NCI-H1092 treated with DMSO at 0.1 percent for 48 hours (cell line): Measurements from ENCODE around the gene PCDHGA4.
"Not testable (repeated sequence)": the region's sequence is repeated elsewhere in the genome, so short reads cannot be mapped to it uniquely, and the experiment has no call there.

Experiments
- DNase-seq: peaks from one replicate; lab custom pipeline; 2025; lab: John Stamatoyannopoulos, UW

Gene PCDHGA4

DNA sequence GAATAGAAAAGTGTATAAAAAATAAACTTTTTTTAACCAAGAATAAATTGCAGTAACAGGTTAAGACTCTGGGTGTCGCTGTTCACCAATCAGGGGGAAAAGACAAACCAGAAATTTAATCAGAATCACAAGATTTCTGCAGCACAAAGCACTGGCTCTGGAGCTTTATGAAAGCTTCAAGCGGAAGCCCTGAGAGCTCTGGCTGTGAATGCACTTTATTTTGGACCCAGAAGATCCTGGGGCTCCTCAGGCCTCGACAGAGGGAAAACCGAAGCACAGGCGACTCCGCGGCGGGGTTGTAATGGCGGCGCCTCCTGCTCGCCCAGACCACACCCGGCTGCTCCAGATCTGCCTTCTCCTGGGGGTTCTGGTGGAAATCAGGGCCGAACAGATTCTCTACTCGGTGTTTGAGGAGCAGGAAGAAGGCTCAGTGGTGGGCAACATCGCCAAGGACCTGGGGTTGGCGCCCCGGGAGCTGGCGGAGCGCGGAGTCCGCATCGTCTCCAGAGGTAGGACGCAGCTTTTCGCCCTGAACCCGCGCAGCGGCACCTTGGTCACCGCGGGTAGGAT is at the start of gene PCDHGA4:
Gene PCDHGA4, plus strand, starts transcription at position 122 of the 570 bp plus-strand sequence. Its CDS starts 87 bp downstream, at position 209.
- DNase-seq = no peak

DNA sequence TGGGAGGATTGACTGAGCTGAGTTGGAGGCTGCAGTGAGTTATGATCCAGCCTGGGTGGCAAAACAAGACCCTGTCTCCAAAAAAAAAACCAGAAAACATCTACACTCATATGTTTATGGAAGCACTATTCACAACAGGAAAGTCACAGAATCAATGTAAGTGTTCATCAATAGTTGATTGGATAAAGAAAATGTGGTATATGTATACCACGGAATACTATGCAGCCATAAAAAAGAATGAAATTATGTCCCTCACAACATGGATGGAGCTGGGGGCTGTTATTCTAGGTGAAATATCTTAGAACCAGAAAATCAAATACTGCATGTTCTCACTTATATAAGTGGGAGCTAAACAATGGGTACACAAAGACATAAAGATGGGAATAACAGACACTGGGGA is 48.2 kb upstream of the PCDHGA4 start:
- DNase-seq = no peak

DNA sequence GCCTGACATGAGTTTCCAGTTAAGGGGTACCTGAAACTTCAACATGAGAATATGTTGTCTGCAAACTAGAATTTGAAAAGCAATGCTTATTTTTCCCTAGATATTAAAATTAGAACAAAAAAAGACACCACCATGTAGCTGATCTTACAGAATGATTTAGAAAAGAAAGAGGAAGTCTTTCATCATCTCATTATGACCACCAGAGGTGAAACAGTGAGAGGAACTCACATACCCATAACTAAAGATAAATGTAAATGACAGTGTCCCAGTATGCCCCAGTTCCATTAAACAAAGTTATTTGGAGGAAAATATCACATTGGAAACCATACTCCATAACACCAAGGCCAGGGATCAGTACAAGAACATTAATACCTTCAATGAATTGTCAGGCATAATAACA is 41.1 kb upstream of the PCDHGA4 start:
- DNase-seq = no peak

DNA sequence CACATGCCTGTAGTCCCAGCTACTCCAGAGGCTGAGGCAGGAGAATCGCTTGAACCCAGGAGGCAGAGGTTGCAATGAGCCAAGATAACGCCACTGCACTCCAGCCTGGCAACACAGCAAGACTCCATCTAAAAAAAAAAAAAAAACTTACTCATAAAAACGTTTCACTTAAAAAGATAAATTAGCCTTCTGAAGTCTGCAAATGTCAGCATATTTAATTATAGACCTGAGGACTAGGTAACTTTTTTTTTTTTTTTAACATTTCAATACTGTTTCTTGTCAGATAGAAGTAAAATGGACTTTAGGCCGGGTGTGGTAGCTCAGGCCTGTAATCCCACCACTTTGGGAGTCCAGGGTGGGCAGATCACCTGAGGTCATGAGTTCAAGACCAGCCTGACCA is 37.9 kb upstream of the PCDHGA4 start:
- DNase-seq = not testable (repeated sequence)

DNA sequence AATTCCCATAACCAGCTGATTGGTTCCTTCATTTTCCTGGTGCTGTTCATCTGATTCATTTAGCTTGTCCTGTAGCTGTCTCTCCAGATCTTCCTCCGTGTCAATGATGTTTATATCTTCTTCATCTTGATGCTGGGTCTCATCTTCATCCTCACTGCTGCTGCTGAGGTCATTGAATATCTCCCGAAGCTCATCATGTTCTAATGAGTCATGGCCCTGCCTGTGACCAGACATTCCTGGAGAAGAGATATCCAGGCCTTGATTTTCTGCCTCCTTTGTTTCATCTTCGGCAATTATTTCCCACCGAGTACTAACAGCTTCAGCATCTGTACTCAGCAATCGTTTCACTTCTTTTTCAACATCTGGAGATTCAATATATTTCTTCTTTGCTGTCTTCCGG is 35.6 kb upstream of the PCDHGA4 start:
- DNase-seq = no peak

DNA sequence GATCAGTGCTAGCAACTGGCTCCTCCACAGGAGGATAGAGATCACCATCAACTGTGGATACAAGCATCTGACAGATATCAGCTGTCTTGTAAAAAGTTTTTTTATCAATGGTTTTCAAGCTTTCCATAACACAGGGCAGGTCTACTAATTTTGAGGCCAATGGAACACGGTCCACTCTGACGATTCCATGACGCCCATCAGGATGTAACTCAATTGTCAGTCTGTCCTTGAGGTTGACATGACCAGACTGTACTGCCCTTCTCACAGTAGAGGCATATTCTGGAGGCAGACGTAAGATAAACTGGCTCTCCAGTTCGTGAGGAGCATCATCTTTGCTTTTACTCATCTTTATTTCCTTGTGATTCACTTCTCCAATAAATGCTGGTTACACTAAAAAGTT is 35.1 kb upstream of the PCDHGA4 start:
- no peak for DNase-seq

DNA sequence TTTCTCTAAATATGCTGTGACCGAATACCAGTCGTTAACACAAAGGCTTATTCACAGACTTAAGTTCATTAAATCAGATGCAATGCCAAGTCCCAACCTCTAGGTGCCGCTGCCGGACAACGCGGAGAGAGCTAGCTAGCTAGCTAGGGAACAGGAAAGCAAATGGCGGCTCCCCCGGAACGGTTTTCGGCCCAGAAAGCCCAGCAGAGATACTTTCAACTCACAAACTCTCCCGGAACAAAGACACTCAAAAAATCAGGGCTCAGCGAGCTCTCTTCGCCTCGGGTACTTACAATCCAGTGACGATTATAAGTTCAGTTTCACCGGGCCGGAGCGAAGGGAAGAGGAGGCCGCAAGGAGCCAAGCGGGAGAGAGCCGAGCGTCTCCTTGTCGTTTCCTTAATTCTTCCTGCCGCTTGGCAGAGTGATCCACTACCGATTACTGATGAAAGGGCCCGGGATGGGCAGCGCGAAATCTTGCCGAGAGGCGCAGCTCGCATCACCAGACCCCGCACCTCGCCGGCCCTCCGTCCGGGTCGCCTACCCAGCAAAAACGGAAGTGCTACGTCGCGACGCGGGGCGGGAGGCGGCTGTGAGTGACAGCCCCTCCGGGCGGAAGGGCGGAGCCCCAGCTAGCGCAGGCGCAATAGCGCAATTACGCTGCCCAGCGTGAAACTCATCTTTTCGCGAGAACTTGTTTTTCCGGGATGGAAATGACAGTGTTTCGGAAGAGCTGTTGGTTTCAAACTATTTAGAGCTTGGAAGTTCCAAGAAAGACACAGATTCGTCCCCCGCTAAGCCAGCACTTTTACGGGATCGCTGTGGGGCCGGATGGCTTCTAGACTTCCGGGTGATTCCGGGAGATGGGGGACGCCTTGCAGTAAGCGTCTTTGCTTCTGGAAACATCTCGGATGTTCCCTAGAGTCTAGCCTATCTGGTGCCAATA is 34.3 kb upstream of the PCDHGA4 start, which contains the start of gene TAF7:
Gene TAF7, minus strand, starts transcription at position 560 of the 945 bp plus-strand sequence. CDS start 740 bp downstream, outside the sequence.
- peak; percentile 82 for DNase-seq

DNA sequence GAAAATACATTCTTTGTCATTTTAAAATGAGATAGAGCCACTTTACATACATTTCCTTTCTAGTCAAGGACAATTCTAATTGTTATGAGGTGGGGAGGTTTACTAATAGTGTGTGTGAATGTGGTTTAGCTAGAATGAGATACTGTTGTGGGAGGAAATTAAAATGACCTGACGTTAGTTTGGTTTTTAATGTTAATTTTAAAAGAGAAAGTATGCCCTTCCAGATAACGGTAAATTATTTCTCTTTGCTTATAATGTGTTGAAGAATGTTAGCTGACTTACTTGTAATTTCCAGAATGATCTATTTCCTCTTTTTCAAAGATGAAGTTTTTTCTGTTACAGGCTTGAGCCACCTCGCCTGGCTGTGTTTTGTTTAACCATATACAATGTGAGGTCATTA is 32.6 kb upstream of the PCDHGA4 start:
- DNase-seq = no peak

DNA sequence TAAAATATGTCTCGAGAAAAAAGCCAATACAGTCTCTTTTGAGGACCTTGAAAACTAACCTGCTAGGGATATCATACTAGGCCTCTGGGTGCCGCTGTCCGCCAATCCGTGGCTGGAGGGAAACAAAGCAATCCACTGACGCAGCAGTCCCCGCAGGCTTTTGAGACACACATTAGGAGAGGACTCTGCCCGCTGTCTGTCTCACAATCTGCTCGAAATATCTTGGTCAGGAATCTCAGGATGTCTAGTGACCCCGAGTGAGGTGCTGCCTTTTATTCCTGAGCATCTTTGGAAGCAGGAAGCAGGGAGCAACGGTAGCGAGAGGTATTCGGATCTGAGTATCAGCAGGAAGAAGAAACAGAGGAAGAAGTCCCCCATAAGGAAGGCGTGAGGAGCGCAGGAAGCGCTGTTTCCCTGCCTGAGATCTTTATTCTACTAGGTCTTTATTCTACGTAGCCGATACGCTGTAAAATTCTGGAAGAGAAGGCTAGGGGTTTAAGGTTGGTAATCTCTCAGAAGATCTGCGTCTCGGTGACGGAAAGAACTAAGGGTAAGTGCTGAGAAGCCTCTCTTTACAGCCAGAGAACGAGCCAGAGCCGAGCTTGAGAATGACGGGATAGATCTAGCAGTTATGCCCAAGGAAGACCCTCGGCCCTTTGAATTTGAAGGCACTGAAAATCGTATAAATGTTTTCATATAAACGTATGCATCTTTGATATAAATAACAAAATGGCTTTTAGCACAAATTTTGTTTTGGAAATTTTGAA is 28.6 kb upstream of the PCDHGA4 start:
- DNase-seq = no peak

DNA sequence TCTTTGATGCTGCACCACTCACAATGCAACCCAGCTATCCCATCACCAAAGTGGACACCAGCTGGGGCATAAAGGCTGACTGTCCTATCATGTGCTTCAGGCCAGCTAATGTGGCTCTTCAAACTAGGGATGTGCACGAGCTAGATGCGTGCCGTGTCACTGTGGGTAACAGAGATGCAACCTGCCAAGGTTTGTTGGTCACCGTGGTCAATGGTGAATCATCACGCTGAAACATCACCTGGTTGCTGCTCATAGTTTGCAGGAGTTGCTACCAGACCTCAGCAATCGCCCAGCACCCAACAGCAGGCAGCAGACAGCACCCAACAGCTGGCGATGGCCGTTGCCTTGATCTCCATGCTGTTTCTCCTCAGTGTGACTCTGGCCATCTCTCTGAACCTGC is 26.6 kb upstream of the PCDHGA4 start:
- DNase-seq = no peak

DNA sequence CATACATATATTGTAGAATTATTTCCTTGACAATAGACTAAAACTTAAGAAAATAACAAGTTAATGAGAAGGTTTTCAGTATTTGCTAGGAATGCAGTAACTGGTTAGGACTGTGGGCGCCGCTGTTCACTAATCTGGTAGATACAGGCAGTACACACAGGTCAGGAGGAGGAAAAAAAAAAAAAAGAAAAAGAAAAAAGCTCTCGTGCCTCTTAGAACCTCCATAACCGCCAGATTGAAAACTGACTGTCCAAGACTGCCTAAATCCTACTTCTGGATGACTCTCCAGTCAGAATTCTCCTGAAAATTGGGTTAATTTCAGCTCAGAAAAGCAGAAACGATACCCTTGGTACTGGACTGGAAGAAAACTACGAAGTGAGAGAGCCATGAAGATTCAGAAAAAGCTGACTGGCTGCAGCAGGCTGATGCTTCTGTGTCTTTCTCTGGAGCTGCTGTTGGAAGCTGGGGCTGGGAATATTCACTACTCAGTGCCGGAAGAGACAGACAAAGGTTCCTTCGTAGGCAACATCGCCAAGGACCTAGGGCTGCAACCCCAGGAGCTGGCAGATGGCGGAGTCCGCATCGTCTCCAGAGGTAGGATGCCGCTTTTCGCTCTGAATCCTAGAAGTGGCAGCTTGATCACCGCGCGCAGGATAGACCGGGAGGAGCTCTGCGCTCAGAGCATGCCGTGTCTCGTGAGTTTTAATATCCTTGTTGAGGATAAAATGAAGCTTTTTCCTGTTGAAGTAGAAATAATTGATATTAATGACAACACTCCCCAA is 24.3 kb upstream of the PCDHGA4 start, which contains the start of gene PCDHGA1:
Gene PCDHGA1, plus strand, starts transcription at position 216 of the 782 bp plus-strand sequence.
- DNase-seq = no peak

DNA sequence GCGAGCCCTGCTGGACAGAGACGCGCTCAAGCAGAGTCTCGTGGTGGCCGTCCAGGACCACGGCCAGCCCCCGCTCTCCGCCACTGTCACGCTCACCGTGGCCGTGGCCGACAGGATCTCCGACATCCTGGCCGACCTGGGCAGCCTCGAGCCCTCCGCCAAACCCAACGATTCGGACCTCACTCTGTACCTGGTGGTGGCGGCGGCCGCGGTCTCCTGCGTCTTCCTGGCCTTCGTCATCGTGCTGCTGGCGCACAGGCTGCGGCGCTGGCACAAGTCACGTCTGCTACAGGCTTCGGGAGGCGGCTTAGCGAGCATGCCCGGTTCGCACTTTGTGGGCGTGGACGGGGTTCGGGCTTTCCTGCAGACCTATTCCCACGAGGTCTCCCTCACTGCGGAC is 22.2 kb upstream of the PCDHGA4 start:
- DNase-seq = not testable (repeated sequence)

DNA sequence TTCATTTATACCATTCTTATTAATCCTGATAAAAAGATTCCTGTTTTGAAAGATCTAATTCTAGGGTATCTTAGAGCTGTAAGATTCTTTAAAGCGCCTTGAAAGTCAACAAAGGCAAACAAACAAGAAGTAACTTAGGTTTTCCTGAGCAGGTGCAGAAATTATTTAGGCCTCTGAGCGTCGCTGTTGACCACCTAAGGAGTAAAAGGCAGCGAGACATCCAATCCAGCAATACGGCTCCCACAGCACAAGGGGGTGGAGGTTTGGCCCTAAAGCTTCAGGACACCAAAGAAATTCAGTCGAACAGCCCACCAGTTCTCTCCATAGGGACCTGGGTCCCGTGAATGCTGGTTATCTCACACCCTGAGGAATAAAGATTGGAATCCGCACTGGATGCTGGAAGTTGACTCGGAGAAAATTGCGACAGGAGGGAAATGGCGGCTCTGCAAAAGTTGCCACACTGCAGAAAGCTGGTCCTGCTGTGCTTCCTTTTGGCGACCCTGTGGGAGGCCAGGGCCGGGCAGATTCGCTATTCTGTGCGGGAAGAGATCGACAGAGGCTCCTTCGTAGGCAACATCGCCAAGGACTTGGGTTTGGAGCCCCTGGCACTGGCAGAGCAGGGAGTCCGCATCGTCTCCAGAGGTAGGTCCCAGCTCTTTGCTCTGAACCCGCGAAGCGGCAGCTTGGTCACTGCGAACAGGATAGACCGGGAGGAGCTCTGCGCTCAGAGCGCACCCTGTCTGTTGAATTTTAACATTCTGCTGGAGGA is 16.1 kb upstream of the PCDHGA4 start, which contains the start of gene PCDHGA2:
Gene PCDHGA2, plus strand, starts transcription at position 223 of the 769 bp plus-strand sequence.
- no peak for DNase-seq

DNA sequence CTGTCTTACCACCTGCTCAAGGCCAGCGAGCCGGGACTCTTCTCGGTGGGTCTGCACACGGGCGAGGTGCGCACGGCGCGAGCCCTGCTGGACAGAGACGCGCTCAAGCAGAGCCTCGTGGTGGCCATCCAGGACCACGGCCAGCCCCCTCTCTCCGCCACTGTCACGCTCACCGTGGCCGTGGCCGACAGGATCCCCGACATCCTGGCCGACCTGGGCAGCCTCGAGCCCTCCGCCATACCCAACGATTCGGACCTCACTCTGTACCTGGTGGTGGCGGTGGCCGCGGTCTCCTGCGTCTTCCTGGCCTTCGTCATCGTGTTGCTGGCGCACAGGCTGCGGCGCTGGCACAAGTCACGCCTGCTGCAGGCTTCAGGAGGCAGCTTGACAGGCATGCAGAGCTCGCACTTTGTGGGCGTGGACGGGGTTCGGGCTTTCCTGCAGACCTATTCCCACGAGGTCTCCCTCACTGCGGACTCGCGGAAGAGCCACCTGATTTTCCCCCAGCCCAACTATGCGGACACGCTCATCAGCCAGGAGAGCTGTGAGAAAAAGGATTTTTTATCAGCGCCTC is 14.0 kb upstream of the PCDHGA4 start:
- DNase-seq = not testable (repeated sequence)

DNA sequence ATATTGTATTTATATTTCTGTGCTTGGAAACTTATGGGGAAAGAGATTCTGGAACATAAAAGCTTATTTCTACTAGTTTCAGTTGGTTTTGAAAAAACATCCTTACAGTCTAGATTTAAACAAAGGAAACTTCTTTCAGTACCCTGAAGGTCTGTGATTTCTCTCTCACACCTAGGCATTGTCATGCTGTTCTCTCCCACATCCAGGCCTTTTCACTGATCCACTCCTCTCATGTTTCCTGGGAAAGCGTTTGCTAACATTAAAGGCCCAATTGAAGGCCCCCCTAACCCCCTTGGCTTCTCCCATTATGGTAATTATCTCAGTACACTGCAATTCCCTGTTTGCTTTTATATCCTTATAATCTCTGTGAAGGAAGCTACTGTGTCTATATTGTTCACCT is 12.0 kb upstream of the PCDHGA4 start:
- DNase-seq = no peak

DNA sequence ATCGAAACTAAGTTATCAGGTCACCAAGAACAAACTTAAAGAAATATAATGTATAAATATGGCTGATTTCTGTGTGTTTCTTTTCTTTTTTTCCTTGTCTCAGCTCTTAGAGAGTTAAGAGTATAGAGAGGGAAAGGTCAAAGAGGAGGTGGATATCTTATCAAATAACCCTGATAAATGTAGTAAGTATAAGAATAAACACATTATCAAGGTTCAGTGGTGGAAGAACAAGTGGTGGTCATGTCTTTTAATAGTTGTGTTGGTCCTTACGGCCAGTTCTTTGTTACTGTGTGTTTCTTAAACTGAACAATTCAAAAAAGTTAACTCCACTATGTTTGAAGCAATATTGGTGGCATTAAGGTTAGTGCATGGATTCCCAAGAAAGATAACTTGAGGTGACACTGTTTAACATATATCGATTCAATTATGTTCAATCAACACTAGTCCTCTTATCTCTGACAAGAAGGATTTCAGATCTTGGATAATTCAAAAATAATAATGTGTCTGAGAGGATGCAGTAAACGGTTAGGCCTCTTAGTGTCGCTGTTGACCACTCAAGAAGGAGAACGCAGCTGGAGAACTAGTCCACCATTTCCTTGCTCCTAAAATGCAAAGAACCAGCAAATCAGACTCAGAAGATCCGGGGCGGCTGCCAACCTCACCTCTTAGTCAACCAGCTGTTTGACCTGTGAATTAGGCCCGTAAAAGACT is 11.4 kb upstream of the PCDHGA4 start, which contains the start of gene PCDHGA3:
Gene PCDHGA3, plus strand, starts transcription at position 588 of the 711 bp plus-strand sequence. CDS start 205 bp downstream, outside the sequence.
- DNase-seq = no peak

DNA sequence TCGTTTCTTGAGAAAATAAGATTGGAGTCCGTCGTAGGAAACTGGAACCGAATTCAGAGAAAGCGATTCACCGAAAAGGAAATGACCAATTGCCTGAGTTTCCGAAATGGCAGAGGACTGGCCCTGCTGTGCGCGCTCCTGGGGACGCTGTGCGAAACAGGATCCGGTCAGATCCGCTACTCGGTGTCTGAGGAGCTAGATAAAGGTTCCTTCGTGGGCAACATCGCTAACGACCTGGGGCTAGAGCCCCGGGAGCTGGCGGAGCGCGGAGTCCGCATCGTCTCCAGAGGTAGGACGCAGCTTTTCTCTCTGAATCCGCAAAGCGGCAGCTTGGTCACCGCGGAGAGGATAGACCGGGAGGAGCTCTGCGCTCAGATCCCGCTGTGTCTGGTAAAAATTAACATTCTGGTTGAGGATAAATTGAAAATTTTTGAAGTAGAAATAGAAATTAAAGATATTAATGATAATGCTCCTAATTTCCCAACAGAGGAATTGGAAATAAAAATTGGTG is 10.8 kb upstream of the PCDHGA4 start:
- DNase-seq = no peak

DNA sequence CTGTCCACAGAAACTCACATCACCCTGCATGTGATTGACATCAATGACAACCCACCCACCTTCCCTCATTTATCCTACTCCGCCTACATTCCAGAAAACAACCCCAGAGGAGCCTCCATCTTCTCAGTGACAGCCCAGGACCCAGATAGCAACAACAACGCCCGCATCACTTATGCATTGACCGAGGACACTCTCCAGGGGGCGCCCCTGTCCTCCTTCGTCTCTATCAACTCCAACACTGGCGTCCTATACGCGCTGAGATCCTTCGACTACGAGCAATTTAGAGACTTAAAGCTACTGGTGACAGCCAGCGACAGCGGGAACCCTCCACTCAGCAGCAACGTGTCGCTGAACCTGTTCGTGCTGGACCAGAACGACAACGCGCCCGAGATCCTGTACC is 9.5 kb upstream of the PCDHGA4 start:
- DNase-seq = no peak

DNA sequence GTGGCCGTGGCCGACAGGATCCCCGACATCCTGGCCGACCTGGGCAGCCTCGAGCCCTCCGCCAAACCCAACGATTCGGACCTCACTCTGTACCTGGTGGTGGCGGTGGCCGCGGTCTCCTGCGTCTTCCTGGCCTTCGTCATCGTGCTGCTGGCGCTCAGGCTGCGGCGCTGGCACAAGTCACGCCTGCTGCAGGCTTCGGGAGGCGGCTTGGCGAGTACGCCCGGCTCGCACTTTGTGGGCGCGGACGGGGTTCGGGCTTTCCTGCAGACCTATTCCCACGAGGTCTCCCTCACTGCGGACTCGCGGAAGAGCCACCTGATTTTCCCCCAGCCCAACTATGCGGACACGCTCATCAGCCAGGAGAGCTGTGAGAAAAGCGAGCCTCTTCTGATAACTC is 8.8 kb upstream of the PCDHGA4 start:
- not testable (repeated sequence) for DNase-seq
